IPS DF 6.9 (cell line): ENCODE data around the gene CMBL.

Experiments
- DNase-seq: peaks from one replicate; pipeline ENCODE4 v3.0.0-alpha.2; 2013; ENCODE audit warnings: low read depth, low spot score
- H3K27ac ChIP-seq: one replicate; pipeline ENCODE4 v1.5.1; 2013; ENCODE audit warnings: low read length, control low read depth
- H3K27me3 ChIP-seq: 2 replicates; pipeline ENCODE4 v1.6.1; 2013; ENCODE audit warnings: mild to moderate bottlenecking, low read length; ENCODE audit not compliant: control insufficient read depth, insufficient read depth
- H3K36me3 ChIP-seq: 2 replicates; pipeline ENCODE4 v1.6.1; 2013; ENCODE audit warnings: low read length; ENCODE audit not compliant: control insufficient read depth, insufficient read depth
- H3K4me1 ChIP-seq: 2 replicates; pipeline ENCODE4 v1.6.1; 2013; ENCODE audit warnings: low read length; ENCODE audit not compliant: control insufficient read depth, insufficient read depth
- H3K4me3 ChIP-seq: 2 replicates; pipeline ENCODE4 v1.5.1; 2013; ENCODE audit warnings: mild to moderate bottlenecking, low read length
- H3K9me3 ChIP-seq: 2 replicates; pipeline ENCODE4 v1.6.1; 2013; ENCODE audit warnings: low read length, inconsistent platforms; ENCODE audit not compliant: control insufficient read depth, insufficient read depth
- WGBS: extraction: QIAGEN DNeasy Blood & Tissue Kit; methylation state at CpG from one replicate; pipeline ENCODE4 v1.1.7; 2013; ENCODE audit warnings: mixed read lengths, missing lambda C conversion rate; ENCODE audit not compliant: insufficient read length, insufficient coverage; 5-methylcytosine and 5-hydroxymethylcytosine counted together

CMBL gene

DNA sequence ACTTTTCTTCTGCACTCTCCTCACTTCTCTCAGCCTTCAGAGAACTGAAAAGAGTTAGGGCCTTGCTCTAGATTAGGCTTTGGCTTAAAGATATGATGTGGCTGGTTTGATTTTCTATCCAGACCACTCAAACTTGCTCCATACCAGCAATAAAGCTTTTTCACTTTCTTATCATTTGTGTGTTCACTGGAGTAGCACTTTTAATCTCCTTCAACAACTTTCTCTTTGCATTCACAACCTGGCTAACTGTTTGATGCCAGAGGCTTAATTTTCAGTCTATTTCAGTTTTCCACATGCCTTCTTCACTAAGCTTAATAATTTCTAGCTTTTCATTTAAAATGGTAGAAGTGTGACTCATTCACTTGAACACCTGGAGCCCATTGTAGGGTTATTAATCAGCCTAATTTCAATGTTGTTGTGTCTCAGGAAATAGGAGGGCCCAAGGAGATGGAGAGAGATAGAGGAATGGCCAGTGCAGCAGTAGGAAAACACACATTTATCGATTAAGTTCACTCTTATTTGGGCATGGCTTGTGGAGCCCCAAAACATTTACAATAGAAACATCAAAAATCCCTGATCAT, 64.0 kb downstream of the CMBL start:
- no peaks in the 10 kb centered on the region for H3K36me3 ChIP-seq
- no peak overlapping the region for H3K27ac ChIP-seq
- no peaks in the 10 kb centered on the region for H3K4me1 ChIP-seq
- no peak overlapping the region for H3K4me3 ChIP-seq
- DNase-seq: no peak
- H3K27me3 ChIP-seq: no peaks in the 10 kb centered on the region
- WGBS: no CpG with 5 or more reads among the region's 1 CpG
- H3K9me3 ChIP-seq: no peaks in the 10 kb centered on the region

DNA sequence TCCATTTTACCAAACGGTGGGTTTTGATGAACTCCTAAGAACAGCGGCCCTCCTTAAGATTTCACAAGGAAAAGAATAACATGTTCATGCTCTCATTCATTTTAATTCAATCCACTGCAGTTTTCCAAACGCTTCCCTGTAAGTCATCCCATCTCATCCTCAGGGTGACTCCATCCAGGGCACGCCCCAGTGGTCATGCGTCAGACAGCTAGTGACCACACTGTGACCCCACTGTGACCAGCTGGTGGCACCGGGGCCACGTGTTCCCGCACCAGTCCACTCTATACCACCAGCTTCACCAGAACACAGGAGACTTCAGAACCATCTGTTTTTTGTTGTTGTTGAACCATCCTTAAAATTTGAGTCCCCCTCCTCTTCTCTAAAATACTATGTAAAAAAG, 72.4 kb downstream of the CMBL start:
- Histone ChIP-seq H3K27ac (no peak overlapping the region), H3K36me3 (0 out of 2 replicates have a peak, but pooled peaks cover 2% of the 10 kb centered on the region), H3K4me1 (no peaks in the 10 kb centered on the region), H3K4me3 (no peak overlapping the region), H3K9me3 (no peaks in the 10 kb centered on the region), H3K27me3 (no peaks in the 10 kb centered on the region)
- no peak for DNase-seq
- WGBS: no CpG with 5 or more reads among the region's 8 CpGs

DNA sequence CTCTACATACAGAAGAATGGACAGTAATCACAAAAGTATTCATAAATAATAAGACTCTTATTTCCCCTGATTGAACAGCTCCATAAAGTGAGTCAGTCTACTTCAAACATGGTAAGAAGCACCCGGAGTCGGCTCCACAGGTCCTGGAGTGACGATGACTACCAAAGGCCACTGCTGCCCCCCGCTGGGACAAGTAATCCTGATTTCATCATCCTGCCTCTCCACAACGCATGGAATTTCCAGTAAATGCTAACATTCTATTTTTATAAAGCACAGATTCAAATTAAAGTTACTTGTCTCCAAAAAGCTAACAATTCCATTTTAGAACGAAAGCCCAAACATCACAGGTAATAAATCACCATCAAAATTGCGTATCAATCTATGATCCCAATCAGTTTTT, 74.2 kb downstream of the CMBL start:
- Histone ChIP-seq H3K4me1 (no peaks in the 10 kb centered on the region), H3K36me3 (0 out of 2 replicates have a peak, but pooled peaks cover 2% of the 10 kb centered on the region), H3K4me3 (no peak overlapping the region), H3K27me3 (no peaks in the 10 kb centered on the region), H3K9me3 (no peaks in the 10 kb centered on the region), H3K27ac (no peak overlapping the region)
- no CpG with 5 or more reads among the region's 7 CpGs for WGBS
- DNase-seq: no peak

DNA sequence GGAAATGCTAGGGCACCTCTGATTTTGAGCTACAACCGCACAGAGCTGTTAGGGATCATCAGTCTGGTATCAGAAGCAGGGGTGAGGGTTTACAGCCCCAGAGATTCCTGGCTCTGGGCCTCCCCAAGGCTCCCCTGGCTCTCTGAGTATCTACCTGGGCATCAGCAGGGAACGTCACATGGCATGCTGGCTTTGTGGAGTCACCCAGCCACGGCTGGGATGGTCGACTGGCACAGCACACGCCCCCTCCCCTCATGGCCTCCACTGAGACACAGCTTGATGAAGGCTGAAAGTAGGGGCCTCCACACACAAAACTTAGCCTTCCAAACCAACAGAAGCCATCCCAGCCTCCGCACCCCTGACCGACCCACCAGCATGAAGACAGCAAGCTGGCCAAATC, 74.7 kb downstream of the CMBL start:
- Histone ChIP-seq H3K4me1 (no peaks in the 10 kb centered on the region), H3K36me3 (0 out of 2 replicates have a peak, but pooled peaks cover 2% of the 10 kb centered on the region), H3K4me3 (no peak overlapping the region), H3K9me3 (no peaks in the 10 kb centered on the region), H3K27ac (no peak overlapping the region), H3K27me3 (no peaks in the 10 kb centered on the region)
- WGBS: no CpG with 5 or more reads among the region's 7 CpGs
- no peak for DNase-seq

DNA sequence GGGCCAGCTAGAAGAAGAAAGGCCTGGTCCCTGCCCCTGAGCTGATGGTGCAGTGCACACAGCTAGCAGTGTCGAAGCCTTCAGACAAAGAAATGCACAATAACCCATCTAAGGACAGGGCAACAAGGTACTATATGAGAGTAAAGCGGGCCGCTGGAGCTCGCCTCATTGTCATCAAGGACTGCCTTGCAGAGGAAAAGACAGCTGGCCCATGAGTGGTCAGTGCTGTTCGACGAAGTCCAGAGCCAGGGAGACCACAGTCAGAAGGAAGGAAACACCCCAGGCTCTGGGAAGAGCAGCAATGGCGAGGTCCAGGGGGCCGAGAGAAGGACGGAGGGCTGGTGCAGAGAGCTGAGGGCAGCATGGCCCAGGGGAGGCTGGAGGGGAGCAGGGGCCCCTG, 75.3 kb downstream of the CMBL start:
- no CpG with 5 or more reads among the region's 9 CpGs for WGBS
- DNase-seq: no peak

DNA sequence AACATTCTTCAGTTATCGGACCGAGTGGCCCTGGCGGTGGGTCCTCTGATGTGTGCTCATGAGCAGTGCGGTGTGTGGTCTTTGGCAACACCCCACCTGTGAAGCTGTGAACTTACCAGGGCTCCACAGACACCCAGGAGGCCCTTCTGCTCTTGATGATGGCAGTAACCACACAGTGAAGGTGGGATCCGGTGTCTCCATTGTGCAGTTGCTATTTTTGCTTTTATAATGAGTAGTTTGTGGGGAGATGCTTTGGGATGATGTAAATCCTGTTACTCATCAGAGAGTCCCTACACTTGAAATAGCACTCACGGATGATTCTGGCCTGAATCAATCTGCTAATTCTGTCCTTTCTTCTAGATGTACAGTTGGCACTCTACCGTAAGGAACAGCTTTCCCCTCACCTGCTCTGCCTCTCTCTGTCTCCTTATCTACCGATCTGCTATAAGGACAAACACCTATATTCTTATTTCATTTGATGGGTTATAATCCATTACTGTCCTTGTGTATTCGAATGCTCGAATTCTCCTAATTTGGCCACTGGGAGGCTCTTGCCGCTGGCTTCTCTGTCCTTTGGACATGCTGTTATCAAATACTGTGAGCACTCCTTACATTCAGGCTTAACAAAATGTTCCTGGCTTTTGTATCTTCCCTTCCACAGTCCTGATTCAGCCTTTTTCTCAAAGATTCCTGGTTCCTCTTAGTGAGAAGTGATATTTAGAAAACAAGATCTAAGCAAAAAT, 78.2 kb downstream of the CMBL start:
- Histone ChIP-seq H3K4me3 (no peak overlapping the region), H3K27ac (no peak overlapping the region), H3K4me1 (no peaks in the 10 kb centered on the region), H3K36me3 (0 out of 2 replicates have a peak, but pooled peaks cover 2% of the 10 kb centered on the region), H3K27me3 (no peaks in the 10 kb centered on the region), H3K9me3 (no peaks in the 10 kb centered on the region)
- no CpG with 5 or more reads among the region's 11 CpGs for WGBS
- DNase-seq: no peak

More for the DNA sequence above, 75.3 kb downstream of the CMBL start:
- Histone ChIP-seq H3K36me3 (0 out of 2 replicates have a peak, but pooled peaks cover 2% of the 10 kb centered on the region), H3K9me3 (no peaks in the 10 kb centered on the region), H3K27ac (no peak overlapping the region), H3K27me3 (no peaks in the 10 kb centered on the region), H3K4me1 (no peaks in the 10 kb centered on the region), H3K4me3 (no peak overlapping the region)

DNA sequence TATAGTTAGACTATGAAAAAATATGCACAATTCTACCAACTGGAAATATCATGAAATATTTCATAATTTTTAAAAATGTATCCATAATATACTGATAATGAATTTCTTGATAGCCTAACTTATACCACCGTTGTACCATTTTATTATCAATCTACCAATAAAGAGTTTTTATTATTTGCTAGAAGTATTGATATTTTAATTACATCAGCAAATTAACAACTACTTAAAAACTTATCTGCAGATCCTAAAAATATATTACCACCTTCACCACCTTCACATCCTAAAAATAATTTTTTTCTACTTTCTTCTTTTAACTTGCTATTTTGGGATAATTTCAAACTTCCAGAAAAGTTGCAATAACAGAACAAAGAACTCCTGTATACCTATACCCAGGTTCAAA, 79.4 kb downstream of the CMBL start:
- Histone ChIP-seq H3K9me3 (no peaks in the 10 kb centered on the region), H3K4me3 (no peak overlapping the region), H3K27me3 (no peaks in the 10 kb centered on the region), H3K36me3 (0 out of 2 replicates have a peak, but pooled peaks cover 2% of the 10 kb centered on the region), H3K27ac (no peak overlapping the region), H3K4me1 (no peaks in the 10 kb centered on the region)
- DNase-seq: no peak
- WGBS: no CpG with 5 or more reads among the region's 1 CpG
